ENCODE results near the gene ALDOB.

DNA sequence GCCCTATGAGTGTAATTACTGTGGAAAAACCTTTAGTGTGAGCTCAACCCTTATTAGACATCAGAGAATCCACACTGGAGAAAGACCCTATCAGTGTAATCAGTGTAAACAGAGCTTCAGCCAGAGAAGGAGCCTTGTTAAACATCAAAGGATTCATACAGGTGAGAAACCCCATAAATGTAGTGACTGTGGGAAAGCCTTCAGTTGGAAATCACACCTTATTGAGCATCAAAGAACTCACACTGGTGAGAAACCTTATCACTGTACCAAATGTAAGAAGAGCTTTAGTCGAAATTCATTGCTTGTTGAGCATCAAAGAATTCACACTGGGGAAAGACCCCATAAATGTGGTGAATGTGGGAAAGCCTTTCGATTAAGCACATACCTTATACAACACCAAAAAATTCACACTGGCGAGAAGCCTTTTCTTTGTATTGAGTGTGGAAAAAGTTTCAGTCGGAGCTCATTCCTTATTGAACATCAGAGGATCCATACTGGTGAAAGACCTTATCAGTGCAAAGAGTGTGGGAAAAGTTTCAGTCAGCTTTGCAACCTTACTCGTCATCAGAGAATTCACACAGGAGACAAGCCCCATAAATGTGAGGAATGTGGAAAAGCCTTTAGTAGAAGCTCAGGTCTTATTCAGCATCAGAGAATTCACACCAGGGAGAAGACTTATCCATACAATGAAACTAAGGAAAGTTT lies 27.0 kb downstream of the ALDOB start:
- TF ChIP-seq, protein P1, sequence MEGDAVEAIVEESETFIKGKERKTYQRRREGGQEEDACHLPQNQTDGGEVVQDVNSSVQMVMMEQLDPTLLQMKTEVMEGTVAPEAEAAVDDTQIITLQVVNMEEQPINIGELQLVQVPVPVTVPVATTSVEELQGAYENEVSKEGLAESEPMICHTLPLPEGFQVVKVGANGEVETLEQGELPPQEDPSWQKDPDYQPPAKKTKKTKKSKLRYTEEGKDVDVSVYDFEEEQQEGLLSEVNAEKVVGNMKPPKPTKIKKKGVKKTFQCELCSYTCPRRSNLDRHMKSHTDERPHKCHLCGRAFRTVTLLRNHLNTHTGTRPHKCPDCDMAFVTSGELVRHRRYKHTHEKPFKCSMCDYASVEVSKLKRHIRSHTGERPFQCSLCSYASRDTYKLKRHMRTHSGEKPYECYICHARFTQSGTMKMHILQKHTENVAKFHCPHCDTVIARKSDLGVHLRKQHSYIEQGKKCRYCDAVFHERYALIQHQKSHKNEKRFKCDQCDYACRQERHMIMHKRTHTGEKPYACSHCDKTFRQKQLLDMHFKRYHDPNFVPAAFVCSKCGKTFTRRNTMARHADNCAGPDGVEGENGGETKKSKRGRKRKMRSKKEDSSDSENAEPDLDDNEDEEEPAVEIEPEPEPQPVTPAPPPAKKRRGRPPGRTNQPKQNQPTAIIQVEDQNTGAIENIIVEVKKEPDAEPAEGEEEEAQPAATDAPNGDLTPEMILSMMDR (IDR thresholded peaks at IDR 0.05; ENCODE audit: extremely low read depth in 1 of 2, insufficient read depth in 1 of 2, low read depth in 1 of 2, low read length in 2 of 2), result no peak
- TF ChIP-seq EZH2 (IDR thresholded peaks at IDR 0.05; ENCODE audit: borderline replicate concordance, low read depth, low read length, severe bottlenecking) (no peak), GATA2 (IDR thresholded peaks at IDR 0.05; ENCODE audit: insufficient read depth, insufficient read length, low read depth, low read length) (no peak), POLR2A (IDR thresholded peaks at IDR 0.05; ENCODE audit: low read depth, low read length) (no peak), FOS (IDR thresholded peaks at IDR 0.05; ENCODE audit: borderline replicate concordance, insufficient read depth, low read length) (no peak), POLR2AphosphoS5 (IDR thresholded peaks at IDR 0.05; ENCODE audit: insufficient read depth, low read depth, low read length) (no peak), MYC (IDR thresholded peaks at IDR 0.05; ENCODE audit: low read depth, low read length) (no peak), JUN (IDR thresholded peaks at IDR 0.05; ENCODE audit: borderline replicate concordance, insufficient read depth, insufficient read length, low read depth) (no peak)
- TF ChIP-seq, protein P2, sequence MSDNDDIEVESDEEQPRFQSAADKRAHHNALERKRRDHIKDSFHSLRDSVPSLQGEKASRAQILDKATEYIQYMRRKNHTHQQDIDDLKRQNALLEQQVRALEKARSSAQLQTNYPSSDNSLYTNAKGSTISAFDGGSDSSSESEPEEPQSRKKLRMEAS (IDR thresholded peaks at IDR 0.05; ENCODE audit: insufficient read depth, insufficient read length), result no peak
